Stimulated activated CD4-positive, alpha-beta T cell treated with anti-CD3 and anti-CD28 coated beads, Interleukin-4, amount 100 ng/mL, for 24 hours (primary cell): Measurements from ENCODE around the gene PITX2.

Experiments
- DNase-seq: peaks from one replicate; pipeline ENCODE4 v3.0.0-alpha.2; 2020

The PITX2 gene

DNA sequence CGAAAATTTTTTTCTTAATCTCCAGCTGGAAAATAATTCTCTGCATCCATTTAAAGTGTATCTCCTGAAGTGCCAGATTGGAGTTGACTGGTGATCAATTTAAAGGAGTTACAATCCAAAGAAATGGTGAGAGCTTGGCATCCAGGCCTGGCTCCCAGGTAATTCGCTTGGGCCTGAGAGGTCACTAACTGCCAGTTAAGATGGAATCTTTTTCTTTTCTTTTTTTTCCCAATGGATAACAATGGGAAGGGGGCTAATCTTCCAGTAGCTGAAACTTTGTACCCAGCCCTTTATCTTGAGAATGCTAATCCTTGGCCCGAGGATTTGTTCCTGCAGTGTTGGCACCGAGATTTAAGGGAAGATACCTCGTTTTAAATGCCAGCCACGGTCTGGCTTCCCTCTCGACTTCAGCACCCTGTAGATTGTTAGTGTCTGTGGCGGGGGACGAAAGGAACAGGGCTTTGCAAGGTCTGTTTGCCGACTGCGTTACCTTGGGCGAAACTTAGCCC lies 13.3 kb upstream of the PITX2 start:
- no peak for DNase-seq

- no peak for DNase-seq
These were observed 12.4 kb upstream of the PITX2 start for GRCh38 chr4:110635163-110635865.

DNA sequence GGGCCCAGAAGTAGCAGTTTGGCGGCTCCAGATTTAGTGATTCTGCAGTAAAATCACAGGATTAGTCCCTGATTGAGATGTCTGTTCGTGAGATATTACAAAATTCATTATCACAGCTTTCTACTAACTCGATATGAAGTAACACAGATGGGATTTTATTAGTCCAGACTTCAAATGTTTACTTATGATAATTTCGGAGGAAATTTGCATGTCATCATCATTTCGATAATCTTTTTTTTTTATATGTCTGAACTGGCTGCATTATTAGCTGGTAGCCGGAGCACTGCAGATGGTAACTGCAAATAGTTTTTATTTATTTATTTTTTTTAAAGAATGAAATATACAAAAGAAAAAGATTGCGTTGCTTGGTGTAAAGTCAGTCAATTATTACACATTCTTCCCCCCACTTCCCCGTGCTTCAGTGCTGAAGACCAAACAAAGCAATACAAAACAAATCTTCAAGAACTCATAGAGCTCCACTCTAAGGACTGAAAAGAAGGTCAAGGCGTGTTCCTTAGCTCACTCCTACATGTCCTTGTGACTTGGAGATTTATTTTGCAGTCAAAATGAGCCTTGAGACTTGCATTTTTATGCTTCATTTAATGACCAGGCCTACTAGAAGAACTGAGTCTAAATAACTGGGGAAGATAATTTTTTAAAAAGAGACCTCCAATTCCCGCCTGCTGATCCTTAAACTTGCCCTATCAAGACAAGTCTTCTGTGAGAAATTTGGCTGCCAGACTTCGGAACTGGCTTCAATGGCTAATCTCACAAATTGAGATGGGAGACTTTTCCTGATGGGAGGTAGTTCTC lies 11.7 kb upstream of the PITX2 start:
- no peak for DNase-seq

DNA sequence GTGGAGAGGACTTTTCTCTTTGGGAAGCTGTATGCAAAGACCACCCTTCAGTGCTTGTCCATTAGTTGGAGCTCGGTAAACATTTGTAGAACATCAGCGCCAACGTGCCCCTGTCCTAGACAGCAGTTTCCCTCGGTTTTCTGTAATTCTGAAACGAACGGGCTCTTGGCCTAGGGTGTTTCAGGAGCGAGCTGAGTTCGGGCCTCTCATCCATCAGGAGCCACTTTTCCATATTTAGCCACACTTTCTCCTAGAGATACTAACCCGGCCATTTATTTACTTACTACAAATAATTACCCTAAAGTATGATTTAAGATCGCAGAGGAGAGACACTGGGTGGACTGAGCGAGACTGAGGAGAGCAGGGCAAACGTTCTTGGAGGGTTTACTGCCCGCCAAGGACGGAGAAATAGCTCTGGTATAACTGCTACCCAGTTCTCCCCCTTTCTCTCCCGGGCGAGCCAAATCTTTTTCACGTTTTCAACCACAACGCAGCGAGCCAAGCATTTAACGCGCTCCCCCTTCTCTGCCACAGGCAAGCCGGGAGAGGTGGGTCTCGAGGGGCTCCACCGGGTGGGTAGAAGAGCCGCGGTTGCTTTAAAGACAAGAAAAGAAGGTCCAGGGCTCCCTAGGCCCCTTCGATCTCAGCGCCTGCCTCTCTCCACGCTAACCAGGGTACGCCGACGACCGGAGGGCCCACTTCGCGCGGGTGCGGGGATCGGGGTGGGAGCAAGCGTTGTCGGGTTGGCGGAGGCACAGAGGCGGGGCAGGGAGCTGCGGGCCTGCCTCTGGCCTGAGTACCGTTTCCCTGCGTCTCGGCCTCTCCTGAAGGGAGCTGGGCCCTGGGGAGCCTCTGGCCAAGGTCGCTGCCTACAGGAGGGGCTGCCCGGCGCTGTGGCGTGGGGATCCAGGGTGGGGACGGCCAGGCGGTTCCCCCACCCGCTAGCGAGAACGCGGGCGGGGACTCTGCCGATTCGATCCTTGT lies 10.8 kb upstream of the PITX2 start:
- DNase-seq = no peak

GRCh38 chr4:110632506-110633357 lies 9.9 kb upstream of the PITX2 start:
- DNase-seq = no peak

GRCh38 chr4:110631584-110632505 lies 9.0 kb upstream of the PITX2 start:
- no peak for DNase-seq

DNA sequence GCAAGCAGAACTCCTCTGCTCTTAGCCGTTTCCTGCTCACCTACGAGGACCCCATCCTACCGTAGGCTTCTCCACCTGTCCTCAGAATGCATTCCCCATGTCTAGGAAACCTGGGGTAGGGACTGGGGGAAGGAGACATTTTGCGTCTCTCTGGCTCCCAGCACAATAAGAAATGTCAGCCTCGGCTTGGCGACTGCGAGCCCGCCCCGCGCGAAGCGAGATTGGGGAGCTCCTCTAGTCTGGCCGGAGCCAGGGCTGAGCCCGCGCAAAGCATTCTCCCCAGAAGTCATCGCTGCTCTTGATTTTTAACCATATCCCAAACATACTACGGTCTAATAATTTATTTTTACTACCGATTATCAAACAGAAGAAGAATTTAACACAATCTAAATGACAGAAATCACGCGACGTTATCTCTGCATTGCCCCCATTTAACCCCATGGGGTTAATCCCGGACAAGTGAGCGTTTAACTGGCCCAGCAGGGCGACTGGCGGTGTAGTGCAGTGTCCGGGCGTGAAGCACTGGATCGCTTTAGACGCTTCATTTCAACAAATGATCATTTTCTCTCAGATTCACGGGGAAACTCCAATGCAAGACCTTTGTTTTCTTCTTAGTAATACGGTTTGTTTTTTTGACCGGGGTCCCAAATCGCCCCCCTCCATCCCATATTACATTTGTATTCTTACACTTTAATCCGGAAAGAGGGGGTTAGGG lies 8.0 kb upstream of the PITX2 start:
- DNase-seq = no peak

DNA sequence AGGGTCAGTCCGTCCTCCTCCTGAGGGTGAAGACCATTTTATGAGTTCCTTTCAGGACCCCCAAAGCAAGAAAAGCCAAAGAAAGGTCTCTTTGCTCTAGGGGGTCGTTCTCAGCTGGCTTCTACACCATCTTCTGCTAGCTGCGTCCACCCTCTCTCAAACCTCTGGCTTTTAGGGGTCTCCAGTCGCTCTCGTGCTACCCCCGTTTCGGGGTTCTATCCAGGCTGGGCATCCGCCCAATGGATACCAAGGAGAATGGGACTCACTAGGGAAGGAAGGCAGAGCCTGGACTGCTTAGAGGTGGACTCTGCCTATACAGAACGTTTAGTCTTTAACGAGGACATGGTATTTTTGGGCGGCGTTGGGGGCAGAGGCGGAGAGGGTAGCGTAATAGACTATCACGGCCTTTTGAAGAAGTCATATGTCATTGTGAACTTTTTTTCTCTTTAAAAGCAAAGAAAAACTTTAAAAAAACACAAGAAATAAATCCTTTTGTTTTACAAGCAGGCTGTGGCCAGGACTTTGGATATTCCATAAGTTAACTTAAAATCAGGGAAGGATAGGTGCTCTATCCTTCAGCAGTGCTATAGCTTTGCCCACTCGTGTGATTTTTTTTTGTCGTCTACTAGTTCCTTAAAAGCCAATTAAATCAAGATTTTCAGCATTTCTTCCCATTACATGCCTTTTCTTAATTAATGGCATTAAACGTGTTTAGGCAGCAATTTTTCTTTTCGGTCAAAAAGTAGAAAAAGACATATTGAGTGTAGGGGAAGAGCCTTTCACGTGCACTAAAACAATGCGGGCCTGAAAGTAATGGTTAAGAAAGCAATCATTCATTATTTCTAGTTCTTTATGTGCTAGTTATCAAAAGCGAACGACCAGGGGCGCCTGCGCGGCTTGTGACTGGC lies 7.2 kb upstream of the PITX2 start:
- no peak for DNase-seq

GRCh38 chr4:110629214-110629754 lies 6.4 kb upstream of the PITX2 start:
- DNase-seq = no peak

DNA sequence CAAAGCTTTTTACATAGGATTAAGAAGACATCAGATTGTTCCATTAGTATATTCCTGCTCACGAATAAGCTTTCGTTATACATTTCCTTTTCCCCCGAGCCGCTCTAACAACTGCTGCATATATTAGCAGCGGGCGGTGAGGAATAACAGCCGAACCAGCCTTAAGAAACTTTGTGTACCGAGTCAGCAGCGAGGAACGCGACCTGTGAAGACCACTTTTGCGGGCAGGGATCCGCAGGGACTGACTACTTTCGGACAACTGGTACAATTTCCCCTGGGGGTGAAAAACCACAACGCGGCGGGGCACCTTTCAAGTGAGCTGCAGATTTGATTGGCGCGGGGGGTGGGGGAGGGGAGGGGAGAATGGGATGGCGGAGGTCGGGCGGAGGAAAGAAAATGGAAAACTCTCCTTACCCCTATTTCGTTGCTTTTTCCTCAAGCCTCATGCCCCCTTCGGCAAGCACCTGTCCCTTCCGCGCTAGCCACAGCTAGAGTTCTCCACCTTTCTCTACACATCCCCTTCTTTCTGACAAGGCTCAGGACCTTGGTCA lies 5.9 kb upstream of the PITX2 start:
- DNase-seq = no peak

DNA sequence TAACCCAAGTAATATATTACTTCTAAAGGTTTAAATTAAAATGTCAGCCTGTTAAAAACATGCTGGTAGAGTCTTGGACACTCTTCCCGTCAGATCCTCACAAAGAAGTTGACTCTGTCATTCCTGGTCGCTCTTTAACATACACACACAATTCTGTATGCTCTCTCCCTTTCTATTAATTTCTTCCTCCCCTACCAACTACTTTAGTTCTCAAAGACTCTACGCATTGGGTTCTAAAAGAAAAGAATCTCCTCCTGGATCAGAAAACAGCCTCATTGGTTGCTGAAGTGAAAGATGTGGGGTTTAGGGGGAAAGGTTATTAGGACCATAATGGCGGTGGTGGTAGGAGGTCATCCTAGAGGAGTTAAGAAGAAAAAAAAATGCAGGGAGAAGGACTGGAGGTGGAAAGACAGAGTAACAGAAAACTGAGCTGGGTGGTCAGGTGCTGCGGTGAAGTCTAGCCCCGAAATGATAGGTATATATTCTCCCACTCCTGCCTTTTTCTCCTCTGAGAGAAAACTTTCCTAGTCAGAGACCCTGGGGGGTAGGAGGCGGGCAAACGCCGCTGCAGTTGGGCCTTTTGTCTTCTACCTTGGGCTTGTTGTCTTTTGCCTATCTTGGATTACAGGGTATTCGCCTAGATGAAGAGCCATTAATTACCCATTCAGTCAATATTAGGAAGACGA lies 5.2 kb upstream of the PITX2 start:
- no peak for DNase-seq

- DNase-seq = no peak
These were observed 3.8 kb upstream of the PITX2 start for GRCh38 chr4:110626532-110627153.

- no peak for DNase-seq
These were observed 2.8 kb upstream of the PITX2 start for GRCh38 chr4:110625576-110626257.

GRCh38 chr4:110624904-110625494 lies 2.1 kb upstream of the PITX2 start:
- no peak for DNase-seq

DNA sequence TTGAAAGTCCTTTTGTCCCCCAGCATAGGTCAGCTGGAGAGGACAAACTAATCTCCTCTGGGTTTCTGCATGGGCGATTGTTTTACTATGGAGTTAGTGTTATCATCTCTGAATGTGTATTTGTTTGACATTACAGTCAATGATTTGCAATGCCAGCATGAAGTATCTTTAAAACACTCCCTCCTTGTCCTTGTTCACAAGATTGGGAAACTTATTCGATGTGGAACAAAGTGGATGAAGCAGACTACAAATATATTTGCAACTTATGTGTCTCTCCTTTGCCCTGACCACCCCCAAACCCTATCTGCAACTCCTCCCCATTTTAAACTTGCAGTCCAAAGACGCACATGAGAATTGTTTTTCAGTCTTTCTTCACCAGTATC lies 1.5 kb upstream of the PITX2 start:
- DNase-seq = no peak

DNA sequence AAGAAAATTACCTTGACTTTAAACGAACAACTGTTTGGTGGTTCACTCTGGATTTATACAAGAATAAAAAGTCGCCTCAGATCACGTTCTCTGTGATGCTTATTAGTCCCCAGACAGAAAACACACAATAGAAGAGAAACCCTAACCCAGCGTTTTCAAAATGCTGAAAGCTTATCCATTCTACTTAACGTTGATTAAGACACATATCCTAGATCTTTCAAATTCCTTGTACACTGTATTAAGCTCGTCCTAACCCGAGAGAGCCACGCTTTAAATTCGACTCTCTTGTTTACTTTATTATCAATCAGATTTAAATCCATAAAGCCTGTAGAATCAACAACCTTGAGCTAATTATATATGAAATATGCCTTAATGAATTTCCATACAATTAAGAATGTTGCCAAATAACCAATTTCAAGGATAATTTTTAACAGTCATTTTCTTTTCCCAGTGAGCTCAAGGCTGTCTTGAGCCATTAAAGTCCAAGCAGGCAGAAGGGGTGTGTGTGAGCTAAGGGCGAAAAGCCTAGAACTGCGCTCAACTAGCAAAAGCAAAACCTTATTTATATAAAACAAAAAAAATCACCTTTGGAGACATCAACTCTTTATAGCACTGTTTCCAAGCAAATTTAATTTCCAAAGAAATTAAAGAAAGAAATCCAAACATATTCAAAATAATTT lies 981 bp upstream of the PITX2 start:
- DNase-seq = no peak
